ENCODE measurements around the gene RNU6-9.
"Not testable (repeated sequence)": the region's sequence is repeated elsewhere in the genome, so short reads cannot be mapped to it uniquely, and the experiment has no call there.

Gene RNU6-9

GRCh38 chr19:877992-878660, 15.2 kb upstream of the RNU6-9 start:
- DNase-seq (ENCODE audit: low read depth, low spot score), result not testable (repeated sequence)

- not testable (repeated sequence) for DNase-seq (ENCODE audit: low read depth, low spot score)
Observed at GRCh38 chr19:878751-879561, 14.3 kb upstream of the RNU6-9 start.

GRCh38 chr19:879711-880438, 13.4 kb upstream of the RNU6-9 start:
- DNase-seq (ENCODE audit: low read depth, low spot score), result no peak

- no peak for DNase-seq (ENCODE audit: low read depth, low spot score)
Observed at GRCh38 chr19:881385-882071, 11.8 kb upstream of the RNU6-9 start.

GRCh38 chr19:882871-883497, 10.3 kb upstream of the RNU6-9 start:
- DNase-seq (ENCODE audit: low read depth, low spot score), result no peak

- no peak for DNase-seq (ENCODE audit: low read depth, low spot score)
Observed at GRCh38 chr19:883661-884211, 9.5 kb upstream of the RNU6-9 start.

GRCh38 chr19:884420-885211, 8.7 kb upstream of the RNU6-9 start:
- DNase-seq (ENCODE audit: low read depth, low spot score), result no peak

- no peak for DNase-seq (ENCODE audit: low read depth, low spot score)
Observed at GRCh38 chr19:885536-886224, 7.6 kb upstream of the RNU6-9 start.

- DNase-seq (ENCODE audit: low read depth, low spot score), result no peak
Observed at GRCh38 chr19:887072-887471, 6.2 kb upstream of the RNU6-9 start.

- no peak for DNase-seq (ENCODE audit: low read depth, low spot score)
Observed at GRCh38 chr19:887599-887998, 5.7 kb upstream of the RNU6-9 start.

GRCh38 chr19:888581-889385, 4.5 kb upstream of the RNU6-9 start:
- DNase-seq (ENCODE audit: low read depth, low spot score), result no peak

GRCh38 chr19:889662-890295, 3.5 kb upstream of the RNU6-9 start:
- no peak for DNase-seq (ENCODE audit: low read depth, low spot score)

- no peak for DNase-seq (ENCODE audit: low read depth, low spot score)
Observed at GRCh38 chr19:890831-891230, 2.5 kb upstream of the RNU6-9 start.

GRCh38 chr19:891421-892200, 1.7 kb upstream of the RNU6-9 start:
- not testable (repeated sequence) for DNase-seq (ENCODE audit: low read depth, low spot score)

- DNase-seq (ENCODE audit: low read depth, low spot score), result no peak
Observed at GRCh38 chr19:892243-892893, 916 bp upstream of the RNU6-9 start.

GRCh38 chr19:896434-896833, 3.1 kb downstream of the RNU6-9 start:
- DNase-seq (ENCODE audit: low read depth, low spot score), result no peak

- DNase-seq (ENCODE audit: low read depth, low spot score), result no peak
Observed at GRCh38 chr19:896999-897398, 3.7 kb downstream of the RNU6-9 start.
